Aorta (tissue), 5 donors: ENCODE measurements around the gene KIF26A. TPM values are rescaled to one million over a fixed set of nuclear protein-coding genes. Genes with fewer than 3 reads are reported as not detected.
"Not testable (repeated sequence)": the region's sequence is repeated elsewhere in the genome, so short reads cannot be mapped to it uniquely, and the experiment has no call there.

ENCODE experiments used
- ATAC-seq: fragments of 200-7000 bp; cut with Tn5 transposase; one replicate; pipeline ENCODE4 v1.9.1; 2022; ENCODE audit warnings: moderate library complexity; ENCODE audit not compliant: low FRiP score
- DNase-seq, 2 donors: peaks; one replicate each; pipeline ENCODE4 v3.0.0-alpha.2; 2020
- H3K27ac ChIP-seq, 2 donors: one replicate each; pipeline ENCODE4 v1.5.1; 2013; ENCODE audit warnings: low read length in 2 of 2, mild to moderate bottlenecking in 2 of 2, moderate library complexity in 2 of 2, control low read depth in 1 of 2, inconsistent platforms in 1 of 2, low read depth in 1 of 2
- H3K27me3 ChIP-seq, 2 donors: one replicate each; pipeline ENCODE4 v1.6.1; 2013; ENCODE audit warnings: control low read depth in 1 of 2, low read length in 1 of 2, mild to moderate bottlenecking in 1 of 2, moderate library complexity in 1 of 2; ENCODE audit not compliant: insufficient read depth in 2 of 2, control insufficient read depth in 1 of 2
- H3K36me3 ChIP-seq, 2 donors: one replicate each; pipeline ENCODE4 v1.6.1; 2013; ENCODE audit warnings: control low read depth in 1 of 2, low read length in 1 of 2, mild to moderate bottlenecking in 1 of 2; ENCODE audit not compliant: insufficient read depth in 2 of 2, control insufficient read depth in 1 of 2
- H3K4me1 ChIP-seq, 2 donors: one replicate each; pipeline ENCODE4 v1.6.1; 2013; ENCODE audit warnings: low read length in 2 of 2, control low read depth in 1 of 2, mild to moderate bottlenecking in 1 of 2, moderate library complexity in 1 of 2; ENCODE audit not compliant: insufficient read depth in 2 of 2, control insufficient read depth in 1 of 2
- H3K4me3 ChIP-seq, 2 donors: one replicate each; pipeline ENCODE4 v1.5.1; 2013; ENCODE audit warnings: low read length in 2 of 2, control low read depth in 1 of 2, mild to moderate bottlenecking in 1 of 2
- H3K9me3 ChIP-seq: one replicate; pipeline ENCODE4 v1.6.1; 2013; ENCODE audit warnings: mild to moderate bottlenecking, low read length; ENCODE audit not compliant: control insufficient read depth
- WGBS, 2 donors: extraction: QIAGEN DNeasy Blood & Tissue Kit; methylation state at CpG; one replicate each; pipeline ENCODE4 v1.1.7; 2013; 5-methylcytosine and 5-hydroxymethylcytosine counted together
- intact Hi-C, 2 donors: fragments of 100-400 bp; cut with DNase I; formaldehyde crosslinking; loops; one replicate each; pipeline versions ENCODE4 v1.14.2 to v1.15.0; 2022
- polyA plus RNA-seq, 2 donors: library from polyadenylated mRNA; stranded (reverse); fragments of 200-250 nt; gene quantifications; one replicate each; pipeline ENCODE4 v1.2.3, GENCODE V29; 2013
- total RNA-seq, 2 donors: library from RNA; stranded (reverse); fragmentation: NEBNext Ultra II Directional; extraction: Animal tissue kit (Norgen Biotek cat#: 25700); gene quantifications; one replicate each; pipeline ENCODE4 v1.2.1, GENCODE V29; 2021
- donor health status: healthy with polysubstance abuse.
- donor health status: Bipolar disorder and iron deficiency.
- donor health status: DM: no; HTN: no; CAD: no.
- donor health status: DM: no; HTN: no; CAD: no.
- donor health status: DM: yes; HTN: yes; CAD: no.

The KIF26A gene
- total and polyA plus RNA-seq, 4 donors = 0.13 to 8.3 (median 3.2) TPM

- Histone ChIP-seq H3K4me3 (no peak overlapping the region), H3K27ac (no peak overlapping the region), H3K4me1 (no peaks in the 10 kb centered on the region), H3K36me3 (no peaks in the 10 kb centered on the region), H3K9me3 (peaks cover 3% of the 10 kb centered on the region), H3K27me3 (no peaks in the 10 kb centered on the region)
- intact Hi-C loops = no loop called here
- ATAC-seq (no peak), DNase-seq (peak in 1 of 2 donors; percentile 81)
- WGBS, 2 donors = 37 to 41% methylated on average over 19 of the region's 19 CpGs
These were observed 86.3 kb downstream of the KIF26A start for GRCh38 chr14:104224506-104225277.

GRCh38 chr14:104225278-104226190, 87.1 kb downstream of the KIF26A start:
- H3K9me3 ChIP-seq, ATAC-seq, H3K4me1 ChIP-seq, H3K36me3 ChIP-seq, intact Hi-C loops, H3K27ac ChIP-seq, H3K4me3 ChIP-seq, H3K27me3 ChIP-seq: not testable (repeated sequence)
- DNase-seq = peak in 1 of 2 donors; percentile 63
- 32 to 48% methylated on average over 14 to 23 of the region's 28 CpGs for WGBS, 2 donors

GRCh38 chr14:104226421-104227383, 88.3 kb downstream of the KIF26A start:
- 87 to 89% methylated on average over 17 of the region's 17 CpGs for WGBS, 2 donors
- H3K36me3 ChIP-seq = no peaks in the 10 kb centered on the region
- no peaks in the 10 kb centered on the region for H3K4me1 ChIP-seq
- H3K27ac ChIP-seq = no peak overlapping the region
- ATAC-seq (no peak), DNase-seq (peak in 1 of 2 donors; percentile 67)
- intact Hi-C loops = no loop called here
- H3K4me3 ChIP-seq = no peak overlapping the region
- H3K9me3 ChIP-seq = peaks cover 3% of the 10 kb centered on the region
- no peaks in the 10 kb centered on the region for H3K27me3 ChIP-seq

- intact Hi-C loops = no loop called here
These were observed 89.4 kb downstream of the KIF26A start for GRCh38 chr14:104227806-104228205.

DNA sequence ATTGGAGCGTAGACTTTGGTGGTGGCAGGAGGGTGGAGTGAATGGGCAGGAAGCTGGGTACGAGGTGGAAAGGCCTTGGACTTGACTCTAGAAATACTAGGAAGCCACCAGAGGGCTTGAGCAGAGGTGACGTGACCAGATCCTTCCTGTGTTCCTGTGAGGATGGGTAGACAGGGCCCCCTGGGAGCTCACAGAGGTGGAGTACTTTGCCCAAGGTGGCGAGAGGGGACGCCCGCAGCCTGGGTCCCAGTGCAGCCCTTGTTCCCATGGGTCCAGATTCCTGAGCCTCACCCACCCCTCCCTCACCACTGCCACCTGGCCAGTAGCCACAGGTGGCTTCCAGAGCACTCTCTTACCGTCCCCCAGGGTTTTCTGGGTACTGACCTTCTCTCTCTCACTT, 89.8 kb downstream of the KIF26A start:
- no peaks in the 10 kb centered on the region for H3K27me3 ChIP-seq
- 78 to 79% methylated on average over 7 of the region's 7 CpGs for WGBS, 2 donors
- intact Hi-C loops = no loop called here
- H3K36me3 ChIP-seq = no peaks in the 10 kb centered on the region
- H3K4me1 ChIP-seq = no peaks in the 10 kb centered on the region
- ATAC-seq = no peak
- DNase-seq = no peak
- peaks cover 4% of the 10 kb centered on the region for H3K9me3 ChIP-seq
- H3K4me3 ChIP-seq = no peak overlapping the region
- H3K27ac ChIP-seq = no peak overlapping the region

More at GRCh38 chr14:104227806-104228205, 89.4 kb downstream of the KIF26A start:
- H3K9me3 ChIP-seq = peaks cover 4% of the 10 kb centered on the region
- 76 to 86% methylated on average over 1 of the region's 1 CpG for WGBS, 2 donors
- H3K27me3 ChIP-seq = no peaks in the 10 kb centered on the region
- no peak for ATAC-seq
- no peak for DNase-seq
- H3K4me1 ChIP-seq = no peaks in the 10 kb centered on the region
- H3K27ac ChIP-seq = no peak overlapping the region
- H3K4me3 ChIP-seq = no peak overlapping the region
- H3K36me3 ChIP-seq = no peaks in the 10 kb centered on the region

- DNase-seq (peak; percentile 33 to 51), ATAC-seq (peak; percentile 19)
- Histone ChIP-seq H3K27ac (no peak overlapping the region), H3K9me3 (peaks cover 4% of the 10 kb centered on the region), H3K36me3 (no peaks in the 10 kb centered on the region), H3K27me3 (no peaks in the 10 kb centered on the region), H3K4me1 (no peaks in the 10 kb centered on the region), H3K4me3 (no peak overlapping the region)
- 85% methylated on average over 17 of the region's 17 CpGs for WGBS, 2 donors
- intact Hi-C loops = no loop called here
These were observed 90.5 kb downstream of the KIF26A start for GRCh38 chr14:104228716-104229533.

- no peaks in the 10 kb centered on the region for H3K36me3 ChIP-seq
- peaks cover 6% of the 10 kb centered on the region for H3K9me3 ChIP-seq
- ATAC-seq = no peak
- no peak overlapping the region for H3K27ac ChIP-seq
- H3K4me1 ChIP-seq = no peaks in the 10 kb centered on the region
- intact Hi-C loops = no loop called here
- WGBS, 2 donors = 69 to 76% methylated on average over 23 of the region's 23 CpGs
- H3K4me3 ChIP-seq = no peak overlapping the region
- peak; percentile 36 to 49 for DNase-seq
- no peaks in the 10 kb centered on the region for H3K27me3 ChIP-seq
These were observed 91.2 kb downstream of the KIF26A start for GRCh38 chr14:104229534-104230055.
